Measurements from ENCODE around the gene PLPPR4.

DNA sequence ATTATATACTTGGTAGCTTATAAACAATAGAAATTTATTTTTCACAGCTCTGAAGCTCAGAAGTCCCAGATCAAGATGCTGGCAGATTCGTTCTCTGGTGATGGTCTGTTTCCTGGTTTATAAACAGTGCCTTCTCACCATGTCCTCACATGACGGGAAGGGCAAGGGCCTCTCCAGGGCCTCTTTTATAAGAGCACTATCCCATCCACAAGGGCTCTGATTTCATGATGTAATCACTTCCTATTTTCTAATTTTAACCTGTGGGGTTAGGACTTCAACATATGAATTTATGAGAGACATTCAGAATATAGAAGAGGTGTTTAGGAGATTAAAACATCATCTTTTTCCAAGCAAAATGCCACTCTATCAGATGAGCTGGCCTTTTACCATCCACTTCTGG lies 32.1 kb upstream of the PLPPR4 start:
- TF ChIP-seq EZH2 (IDR thresholded peaks at IDR 0.05), result no peak
- TF ChIP-seq, protein P1, sequence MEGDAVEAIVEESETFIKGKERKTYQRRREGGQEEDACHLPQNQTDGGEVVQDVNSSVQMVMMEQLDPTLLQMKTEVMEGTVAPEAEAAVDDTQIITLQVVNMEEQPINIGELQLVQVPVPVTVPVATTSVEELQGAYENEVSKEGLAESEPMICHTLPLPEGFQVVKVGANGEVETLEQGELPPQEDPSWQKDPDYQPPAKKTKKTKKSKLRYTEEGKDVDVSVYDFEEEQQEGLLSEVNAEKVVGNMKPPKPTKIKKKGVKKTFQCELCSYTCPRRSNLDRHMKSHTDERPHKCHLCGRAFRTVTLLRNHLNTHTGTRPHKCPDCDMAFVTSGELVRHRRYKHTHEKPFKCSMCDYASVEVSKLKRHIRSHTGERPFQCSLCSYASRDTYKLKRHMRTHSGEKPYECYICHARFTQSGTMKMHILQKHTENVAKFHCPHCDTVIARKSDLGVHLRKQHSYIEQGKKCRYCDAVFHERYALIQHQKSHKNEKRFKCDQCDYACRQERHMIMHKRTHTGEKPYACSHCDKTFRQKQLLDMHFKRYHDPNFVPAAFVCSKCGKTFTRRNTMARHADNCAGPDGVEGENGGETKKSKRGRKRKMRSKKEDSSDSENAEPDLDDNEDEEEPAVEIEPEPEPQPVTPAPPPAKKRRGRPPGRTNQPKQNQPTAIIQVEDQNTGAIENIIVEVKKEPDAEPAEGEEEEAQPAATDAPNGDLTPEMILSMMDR (IDR thresholded peaks at IDR 0.05 in 2 of 3, conservative IDR thresholded peaks at IDR 0.05 in 1 of 3; ENCODE audit: borderline replicate concordance in 1 of 3, insufficient read depth in 1 of 3, low read depth in 2 of 3, low read length in 2 of 3), result no peak
- no peak for TF ChIP-seq SIN3A (IDR thresholded peaks at IDR 0.05; ENCODE audit: low read depth)
- TF ChIP-seq POLR2A (IDR thresholded peaks at IDR 0.05; ENCODE audit: borderline replicate concordance, extremely low read depth, insufficient read depth, insufficient read length), result no peak
- no peak for TF ChIP-seq EZH2phosphoT487 (IDR thresholded peaks at IDR 0.05; ENCODE audit: borderline replicate concordance)
- no peak for TF ChIP-seq ATF3 (IDR thresholded peaks at IDR 0.05)
- no peak for TF ChIP-seq CBX3 (IDR thresholded peaks at IDR 0.05; ENCODE audit: low read depth)
- TF ChIP-seq RAD21 (IDR thresholded peaks at IDR 0.05; ENCODE audit: low read depth), result no peak
- no peak for TF ChIP-seq ZFX (IDR thresholded peaks at IDR 0.05)
- TF ChIP-seq TCF7L2 (IDR thresholded peaks at IDR 0.05; ENCODE audit: borderline replicate concordance, extremely low read depth, insufficient read depth, insufficient read length), result no peak
- TF ChIP-seq SRF (IDR thresholded peaks at IDR 0.05; ENCODE audit: low read depth), result no peak
- TF ChIP-seq CEBPB (IDR thresholded peaks at IDR 0.05; ENCODE audit: low read depth), result no peak
- TF ChIP-seq SP1 (IDR thresholded peaks at IDR 0.05; ENCODE audit: low read depth), result no peak

Data from HCT116 (cell line).